Body of pancreas (tissue), 4 donors: ENCODE measurements around the gene GRID1. TPM values are rescaled to one million over a fixed set of nuclear protein-coding genes. Genes with fewer than 3 reads are reported as not detected.

ENCODE experiments used
- ATAC-seq: fragments of 150-250 bp; one replicate; pipeline ENCODE4 v1.9.1; 2016
- DNase-seq, 4 donors: peaks; one replicate each; pipeline ENCODE4 v3.0.0-alpha.2; 2019
- H3K27ac ChIP-seq, 4 donors: fragments of 200-600 bp; sonication (generic); 1 replicate in 3 of 4; 2 replicates in 1 of 4; pipeline versions ENCODE4 v1.5.1 to v1.6.1; 2016 to 2019; ENCODE audit warnings: mild to moderate bottlenecking in 1 of 4, mixed read lengths in 1 of 4, moderate library complexity in 1 of 4
- H3K27me3 ChIP-seq, 2 donors: fragments of 200-600 bp; sonication (generic); one replicate each; pipeline ENCODE4 v1.6.0; 2016; ENCODE audit warnings: mild to moderate bottlenecking in 1 of 2
- H3K36me3 ChIP-seq, 2 donors: fragments of 200-600 bp; sonication (generic); replicated peaks in 1 of 2; 2 replicates each; pipeline ENCODE4 v1.5.1; 2016; ENCODE audit warnings: low read depth in 2 of 2; ENCODE audit not compliant: insufficient read depth in 1 of 2
- H3K4me1 ChIP-seq: fragments of 200-600 bp; sonication (generic); one replicate; pipeline ENCODE4 v1.6.0; 2016
- H3K4me3 ChIP-seq, 2 donors: fragments of 200-600 bp; sonication (generic); 1 replicate in 1 of 2; 2 replicates in 1 of 2; pipeline ENCODE4 v1.5.1; 2016 to 2019
- H3K9me3 ChIP-seq, 3 donors: fragments of 200-600 bp; sonication (generic); 1 replicate in 2 of 3; 2 replicates in 1 of 3; pipeline ENCODE4 v1.5.1; 2016
- POLR2A ChIP-seq, 3 donors: fragments of 450-650 bp; IDR thresholded peaks; one replicate each; pipeline ENCODE4 v1.6.1; 2016; ENCODE audit warnings: antibody characterized with exemption in 3 of 3, mild to moderate bottlenecking in 2 of 3
- WGBS, 2 donors: methylation state at CpG; one replicate each; pipeline ENCODE4 v1.1.5; 2017; 5-methylcytosine and 5-hydroxymethylcytosine counted together
- intact Hi-C: fragments of 100-400 bp; cut with DNase I; formaldehyde crosslinking; loops from one replicate; pipeline ENCODE4 v1.15.1; 2023
- total RNA-seq, 2 donors: library from RNA; depleted of rRNA; stranded (reverse); fragments of >200 nt; gene quantifications; one replicate each; pipeline ENCODE4 v1.1.0, GENCODE V29; 2016
- TF ChIP-seq, protein P1 (sequence below), 7 experiments: fragments of 450-650 bp in 4 of 7; fragments of 200-600 bp in 3 of 7; sonication (generic) in 3 of 7; IDR thresholded peaks; one replicate each; pipeline ENCODE4 v1.5.1; 2016 to 2019; ENCODE audit warnings: antibody characterized with exemption in 7 of 7

The GRID1 gene
- total RNA-seq, 2 donors from 2014 or later = 1.0 to 1.6 TPM

DNA sequence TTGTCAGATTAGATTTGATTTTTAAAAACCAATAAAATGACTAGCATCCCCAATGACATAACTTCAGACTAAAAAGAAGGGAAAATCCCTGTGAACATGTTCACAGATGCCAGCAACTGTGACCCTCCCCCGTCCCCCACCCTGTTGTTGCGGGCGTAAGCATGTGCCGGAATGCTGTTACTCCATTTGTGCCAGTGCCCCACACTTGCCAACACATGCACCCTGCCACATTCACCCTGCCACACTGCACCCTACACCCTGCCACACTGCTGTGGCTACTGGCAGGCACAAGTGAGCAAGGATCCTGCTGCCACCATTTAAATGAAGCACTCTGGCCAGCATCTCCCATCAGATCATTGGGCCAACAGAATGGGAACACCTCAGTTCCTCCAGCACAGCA lies 540.2 kb downstream of the GRID1 start:
- Histone ChIP-seq H3K36me3 (no peaks in the 10 kb centered on the region), H3K9me3 (no peaks in the 10 kb centered on the region), H3K4me1 (no peaks in the 10 kb centered on the region), H3K27ac (no peak overlapping the region), H3K27me3 (no peaks in the 10 kb centered on the region), H3K4me3 (no peak overlapping the region)
- TF ChIP-seq, protein P1, sequence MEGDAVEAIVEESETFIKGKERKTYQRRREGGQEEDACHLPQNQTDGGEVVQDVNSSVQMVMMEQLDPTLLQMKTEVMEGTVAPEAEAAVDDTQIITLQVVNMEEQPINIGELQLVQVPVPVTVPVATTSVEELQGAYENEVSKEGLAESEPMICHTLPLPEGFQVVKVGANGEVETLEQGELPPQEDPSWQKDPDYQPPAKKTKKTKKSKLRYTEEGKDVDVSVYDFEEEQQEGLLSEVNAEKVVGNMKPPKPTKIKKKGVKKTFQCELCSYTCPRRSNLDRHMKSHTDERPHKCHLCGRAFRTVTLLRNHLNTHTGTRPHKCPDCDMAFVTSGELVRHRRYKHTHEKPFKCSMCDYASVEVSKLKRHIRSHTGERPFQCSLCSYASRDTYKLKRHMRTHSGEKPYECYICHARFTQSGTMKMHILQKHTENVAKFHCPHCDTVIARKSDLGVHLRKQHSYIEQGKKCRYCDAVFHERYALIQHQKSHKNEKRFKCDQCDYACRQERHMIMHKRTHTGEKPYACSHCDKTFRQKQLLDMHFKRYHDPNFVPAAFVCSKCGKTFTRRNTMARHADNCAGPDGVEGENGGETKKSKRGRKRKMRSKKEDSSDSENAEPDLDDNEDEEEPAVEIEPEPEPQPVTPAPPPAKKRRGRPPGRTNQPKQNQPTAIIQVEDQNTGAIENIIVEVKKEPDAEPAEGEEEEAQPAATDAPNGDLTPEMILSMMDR (IDR thresholded peaks at IDR 0.05) = no peak
- no peak for TF ChIP-seq POLR2A (IDR thresholded peaks at IDR 0.05)
- DNase-seq = no peak
- 85 to 88% methylated on average over 4 of the region's 4 CpGs for WGBS, 2 donors
- ATAC-seq = no peak
- intact Hi-C loops = no loop called here

DNA sequence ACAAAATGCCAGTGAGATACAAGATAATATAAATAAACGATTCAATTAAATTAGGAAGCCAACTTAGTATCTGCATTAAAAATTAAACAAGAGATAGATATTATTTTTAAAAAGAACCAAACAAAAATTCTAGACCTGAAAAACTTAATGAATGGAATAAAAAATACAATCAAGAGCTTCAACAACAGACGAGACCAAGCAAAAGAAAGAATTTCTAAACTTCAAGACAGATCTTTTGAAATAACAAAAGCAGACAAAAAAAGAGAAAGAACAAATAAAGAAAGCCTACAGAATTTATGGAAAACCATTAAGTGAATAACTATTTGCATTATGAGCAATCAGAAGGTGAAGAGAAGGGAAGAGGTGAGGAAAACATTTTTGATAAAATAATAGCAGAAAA lies 555.2 kb downstream of the GRID1 start:
- Histone ChIP-seq H3K4me3 (no peak overlapping the region), H3K9me3 (peaks cover 0 to 15% (median 0%) of the 10 kb centered on the region in 3 donors), H3K27me3 (no peaks in the 10 kb centered on the region), H3K4me1 (no peaks in the 10 kb centered on the region), H3K36me3 (no peaks in the 10 kb centered on the region), H3K27ac (no peak overlapping the region)
- TF ChIP-seq, protein P1 (IDR thresholded peaks at IDR 0.05) = no peak
- no peak for TF ChIP-seq POLR2A (IDR thresholded peaks at IDR 0.05)
- WGBS, 2 donors = 71 to 83% methylated on average over 2 of the region's 2 CpGs
- no peak for DNase-seq
- ATAC-seq = no peak
- intact Hi-C loops = no loop called here

DNA sequence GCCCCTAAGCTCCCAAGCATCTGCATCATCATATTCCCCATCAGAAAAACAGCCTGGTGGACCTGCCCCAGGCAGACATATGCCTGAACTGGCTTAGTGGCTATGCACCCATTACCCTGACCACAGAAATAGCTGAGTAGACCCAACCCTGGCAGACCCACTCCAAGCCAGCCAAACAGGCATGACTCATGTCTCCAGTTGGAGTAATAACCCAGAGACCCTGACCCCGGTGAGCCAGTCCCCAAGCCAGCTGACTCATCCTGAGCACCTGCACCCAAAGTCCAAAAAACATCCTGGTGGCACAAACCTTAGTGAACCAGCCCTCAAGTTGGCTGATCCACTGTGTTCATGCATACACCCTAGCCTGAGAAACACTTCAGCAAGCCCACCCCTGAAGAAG lies 555.9 kb downstream of the GRID1 start:
- Histone ChIP-seq H3K4me1 (no peaks in the 10 kb centered on the region), H3K4me3 (no peak overlapping the region), H3K9me3 (peaks cover 0 to 15% (median 0%) of the 10 kb centered on the region in 3 donors), H3K27me3 (no peaks in the 10 kb centered on the region), H3K27ac (no peak overlapping the region), H3K36me3 (no peaks in the 10 kb centered on the region)
- WGBS, 2 donors = 62% methylated on average over 1 of the region's 1 CpG; no CpG with 5 or more reads in 1 of the 2 donors
- TF ChIP-seq POLR2A (IDR thresholded peaks at IDR 0.05) = no peak
- TF ChIP-seq, protein P1 (IDR thresholded peaks at IDR 0.05) = no peak
- no peak for ATAC-seq
- no peak for DNase-seq
- intact Hi-C loops = no loop called here

DNA sequence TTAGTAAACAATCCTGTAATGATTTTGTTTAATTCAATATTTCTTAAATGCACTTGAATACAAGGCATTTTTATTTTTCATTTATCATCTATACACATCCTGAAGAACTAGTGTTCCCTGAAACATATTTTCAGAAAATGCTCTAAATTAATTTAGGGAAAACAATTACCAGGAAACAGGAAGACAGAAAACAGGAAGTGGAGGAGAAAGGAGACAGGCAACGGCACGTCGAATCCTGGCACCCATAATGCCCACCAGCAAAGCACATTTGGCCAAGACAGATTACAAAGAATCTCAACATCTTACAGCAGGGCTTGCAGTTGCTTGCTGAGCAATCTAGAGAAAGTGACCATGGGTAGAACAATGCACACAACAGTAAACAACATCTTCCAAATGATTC lies 571.1 kb downstream of the GRID1 start:
- no peaks in the 10 kb centered on the region for H3K9me3 ChIP-seq
- no peaks in the 10 kb centered on the region for H3K36me3 ChIP-seq
- no peaks in the 10 kb centered on the region for H3K4me1 ChIP-seq
- DNase-seq (no peak), ATAC-seq (no peak)
- intact Hi-C loops = no loop called here
- H3K4me3 ChIP-seq = no peak overlapping the region
- 54 to 57% methylated on average over 3 of the region's 3 CpGs for WGBS, 2 donors
- no peak for TF ChIP-seq POLR2A (IDR thresholded peaks at IDR 0.05)
- TF ChIP-seq, protein P1 (IDR thresholded peaks at IDR 0.05) = no peak
- no peaks in the 10 kb centered on the region for H3K27me3 ChIP-seq
- no peak overlapping the region for H3K27ac ChIP-seq

DNA sequence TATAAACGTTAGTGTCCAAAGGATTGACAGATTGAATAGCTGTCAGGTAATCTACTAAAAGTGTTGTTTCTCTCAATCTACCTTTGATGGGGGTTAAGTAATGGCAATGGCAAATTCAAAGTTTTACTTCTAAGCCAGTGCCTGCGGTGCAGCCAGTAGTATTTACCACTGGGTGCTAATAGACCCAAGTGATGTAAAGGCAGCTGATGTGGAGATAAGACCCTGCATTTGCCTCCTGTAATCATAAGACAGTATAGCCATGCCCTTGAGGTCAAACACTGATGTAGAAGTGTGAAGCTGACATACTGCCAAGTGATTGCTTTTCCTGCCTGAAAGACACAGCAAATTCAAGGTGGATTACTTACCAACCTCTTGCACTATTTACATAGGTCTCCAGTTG lies 572.0 kb downstream of the GRID1 start:
- ATAC-seq (no peak), DNase-seq (no peak)
- H3K9me3 ChIP-seq = no peaks in the 10 kb centered on the region
- WGBS, 2 donors = 36 to 44% methylated on average over 2 of the region's 2 CpGs
- H3K36me3 ChIP-seq = no peaks in the 10 kb centered on the region
- no peak overlapping the region for H3K27ac ChIP-seq
- no peaks in the 10 kb centered on the region for H3K27me3 ChIP-seq
- no peaks in the 10 kb centered on the region for H3K4me1 ChIP-seq
- intact Hi-C loops = no loop called here
- no peak for TF ChIP-seq POLR2A (IDR thresholded peaks at IDR 0.05)
- TF ChIP-seq, protein P1 (IDR thresholded peaks at IDR 0.05) = no peak
- no peak overlapping the region for H3K4me3 ChIP-seq
